Measurements from ENCODE around the gene INA.
A peak's percentile ranks its signal among the peaks of the same experiment; 100 is the strongest.

INA gene

GRCh38 chr10:103280506-103280905, 3.6 kb downstream of the INA start:
- Histone ChIP-seq H3K36me3 (ENCODE audit: insufficient read depth, low read length) (peaks cover 5% of the 10 kb centered on the region), H3K27me3 (ENCODE audit: insufficient read depth, low read length) (no peaks in the 10 kb centered on the region), H3K9me3 (ENCODE audit: low read length) (no peaks in the 10 kb centered on the region), H2AFZ (ENCODE audit: low read depth, low read length) (no peak overlapping the region), H3K4me3 (ENCODE audit: low read length) (peak overlapping the region; percentile 48), H3K4me1 (ENCODE audit: insufficient read depth, low read length) (peaks cover 41% of the 10 kb centered on the region)

DNA sequence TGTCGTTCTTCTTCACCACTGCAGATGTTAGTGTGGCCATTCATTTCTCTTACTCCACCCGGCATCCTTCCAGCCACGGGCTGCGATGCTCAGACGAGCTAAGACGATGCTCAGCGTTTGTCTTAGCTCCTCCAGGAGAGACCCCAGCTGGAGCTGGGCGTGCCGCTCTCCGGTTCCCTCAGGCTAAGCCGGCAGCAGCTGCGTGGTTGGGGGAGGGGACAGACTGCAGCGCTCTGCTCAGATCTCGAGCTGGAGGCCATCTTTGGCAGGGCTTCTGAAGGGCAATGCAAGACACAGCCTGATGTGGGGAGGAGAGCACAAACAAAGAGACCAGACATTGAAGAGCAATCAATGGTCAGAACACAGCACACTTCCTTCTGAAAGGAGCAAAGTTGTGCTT, 4.8 kb downstream of the INA start:
- no peak overlapping the region for H2AFZ ChIP-seq (ENCODE audit: low read depth, low read length)
- H3K9me3 ChIP-seq (ENCODE audit: low read length) = no peaks in the 10 kb centered on the region
- H3K4me3 ChIP-seq (ENCODE audit: low read length) = peak overlapping the region; percentile 28
- H3K27me3 ChIP-seq (ENCODE audit: insufficient read depth, low read length) = no peaks in the 10 kb centered on the region
- H3K4me1 ChIP-seq (ENCODE audit: insufficient read depth, low read length) = peaks cover 34% of the 10 kb centered on the region
- H3K36me3 ChIP-seq (ENCODE audit: insufficient read depth, low read length) = peaks cover 11% of the 10 kb centered on the region

GRCh38 chr10:103282961-103283360, 6.0 kb downstream of the INA start:
- Histone ChIP-seq H3K9me3 (ENCODE audit: low read length) (no peaks in the 10 kb centered on the region), H3K36me3 (ENCODE audit: insufficient read depth, low read length) (peaks cover 19% of the 10 kb centered on the region), H3K27me3 (ENCODE audit: insufficient read depth, low read length) (no peaks in the 10 kb centered on the region), H3K4me1 (ENCODE audit: insufficient read depth, low read length) (peaks cover 30% of the 10 kb centered on the region), H3K4me3 (ENCODE audit: low read length) (no peak overlapping the region), H2AFZ (ENCODE audit: low read depth, low read length) (no peak overlapping the region)

DNA sequence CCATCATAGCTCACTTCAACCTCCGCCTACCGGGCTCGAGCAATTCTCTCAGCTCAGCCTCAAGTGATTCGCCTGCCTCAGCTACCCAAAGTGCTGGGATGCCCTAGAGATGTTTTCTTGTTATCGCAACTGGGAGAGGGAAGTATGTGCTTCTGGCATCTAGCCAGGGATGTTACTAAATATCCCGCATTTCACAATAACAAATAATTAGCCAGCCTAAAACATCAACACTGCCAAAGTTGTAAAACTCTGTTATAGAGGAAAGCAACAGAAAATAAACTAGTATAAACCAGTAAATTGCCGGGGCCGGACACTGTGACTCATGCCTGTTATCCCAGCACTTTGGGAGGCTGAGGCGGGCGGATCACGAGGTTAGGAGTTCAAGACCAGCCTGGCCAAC, 7.2 kb downstream of the INA start:
- Histone ChIP-seq H2AFZ (ENCODE audit: low read depth, low read length) (no peak overlapping the region), H3K4me1 (ENCODE audit: insufficient read depth, low read length) (peaks cover 21% of the 10 kb centered on the region), H3K4me3 (ENCODE audit: low read length) (no peak overlapping the region)

DNA sequence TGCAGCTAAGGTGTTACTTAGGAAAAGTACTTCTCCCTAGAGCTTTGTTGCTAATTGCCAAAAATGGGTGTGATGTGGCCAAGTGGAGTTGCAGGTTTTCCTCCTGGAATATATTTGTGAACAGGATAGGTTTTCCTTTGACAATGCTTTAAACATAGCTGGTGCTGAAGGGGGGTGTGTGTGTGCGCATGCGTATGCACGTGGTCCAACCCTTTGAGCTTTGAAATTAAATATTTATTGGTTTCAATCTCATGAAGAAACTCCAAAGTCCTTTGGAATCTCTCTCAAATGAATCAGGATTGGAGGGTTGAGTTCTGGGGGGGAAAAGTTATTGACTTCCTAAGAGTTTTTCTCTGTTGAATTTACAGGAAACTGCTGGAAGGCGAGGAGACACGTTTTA, 11.1 kb downstream of the INA start:
- H3K4me3 ChIP-seq (ENCODE audit: low read length) = no peak overlapping the region
- H3K4me1 ChIP-seq (ENCODE audit: insufficient read depth, low read length) = no peaks in the 10 kb centered on the region
- H3K9me3 ChIP-seq (ENCODE audit: low read length) = no peaks in the 10 kb centered on the region
- H3K27me3 ChIP-seq (ENCODE audit: insufficient read depth, low read length) = no peaks in the 10 kb centered on the region
- no peak overlapping the region for H2AFZ ChIP-seq (ENCODE audit: low read depth, low read length)
- H3K36me3 ChIP-seq (ENCODE audit: insufficient read depth, low read length) = peaks cover 39% of the 10 kb centered on the region

More for the DNA sequence above, 7.2 kb downstream of the INA start:
- H3K9me3 ChIP-seq (ENCODE audit: low read length) = no peaks in the 10 kb centered on the region
- H3K27me3 ChIP-seq (ENCODE audit: insufficient read depth, low read length) = no peaks in the 10 kb centered on the region
- peaks cover 31% of the 10 kb centered on the region for H3K36me3 ChIP-seq (ENCODE audit: insufficient read depth, low read length)

DNA sequence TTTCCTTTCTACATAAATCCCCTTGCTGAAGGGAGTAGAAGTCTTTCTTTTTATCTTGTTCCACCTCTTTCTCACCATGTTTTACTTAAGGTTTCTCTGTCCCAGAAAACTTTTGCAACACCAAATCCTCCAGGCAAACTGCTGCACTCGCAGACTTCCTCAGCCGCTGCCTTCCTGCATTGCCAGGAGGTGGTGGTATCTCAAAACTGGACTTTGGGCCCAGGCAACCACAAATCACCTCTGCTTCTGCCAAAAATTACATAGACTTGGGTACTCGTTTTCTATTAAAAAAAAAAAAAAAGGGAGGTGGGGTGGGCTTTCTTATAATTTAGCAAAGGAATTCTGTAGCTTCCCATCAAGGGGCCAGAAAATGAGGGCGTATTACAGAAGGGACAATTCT, 14.7 kb downstream of the INA start:
- no peaks in the 10 kb centered on the region for H3K4me1 ChIP-seq (ENCODE audit: insufficient read depth, low read length)
- no peaks in the 10 kb centered on the region for H3K9me3 ChIP-seq (ENCODE audit: low read length)
- no peak overlapping the region for H3K4me3 ChIP-seq (ENCODE audit: low read length)
- H2AFZ ChIP-seq (ENCODE audit: low read depth, low read length) = no peak overlapping the region
- H3K27me3 ChIP-seq (ENCODE audit: insufficient read depth, low read length) = no peaks in the 10 kb centered on the region
- H3K36me3 ChIP-seq (ENCODE audit: insufficient read depth, low read length) = peaks cover 32% of the 10 kb centered on the region

DNA sequence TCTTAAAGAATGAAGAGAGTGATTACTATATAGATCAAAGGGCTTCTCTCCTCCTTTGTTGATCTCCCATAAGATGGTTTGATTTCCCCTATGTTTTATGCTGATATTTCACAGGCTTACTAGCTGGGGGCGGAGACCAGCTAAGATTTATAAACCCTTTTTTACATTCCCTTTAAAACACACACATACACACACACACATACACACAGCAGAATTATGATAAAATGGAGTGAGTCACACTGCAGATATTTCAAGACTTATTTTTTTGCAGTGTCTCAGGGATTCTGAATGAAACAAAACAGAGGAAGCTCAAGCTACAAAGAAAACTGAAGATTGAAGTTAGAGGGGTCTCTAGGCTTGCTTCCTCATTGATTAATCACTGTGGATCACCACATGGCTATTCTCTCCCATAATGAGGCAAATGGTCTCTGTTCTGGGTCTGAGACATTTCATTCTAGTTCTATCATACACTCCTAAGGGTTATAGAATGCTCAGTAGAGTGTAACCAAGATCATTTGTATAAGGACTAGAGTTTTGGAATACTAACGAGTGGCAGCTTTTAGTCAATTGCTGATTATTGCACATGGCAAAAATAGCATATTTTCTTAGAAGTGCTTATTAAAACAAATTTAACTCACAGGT, 18.6 kb downstream of the INA start:
- Histone ChIP-seq H3K9me3 (ENCODE audit: low read length) (no peaks in the 10 kb centered on the region), H3K4me1 (ENCODE audit: insufficient read depth, low read length) (no peaks in the 10 kb centered on the region), H3K4me3 (ENCODE audit: low read length) (no peak overlapping the region), H3K36me3 (ENCODE audit: insufficient read depth, low read length) (no peaks in the 10 kb centered on the region), H3K27me3 (ENCODE audit: insufficient read depth, low read length) (no peaks in the 10 kb centered on the region), H2AFZ (ENCODE audit: low read depth, low read length) (no peak overlapping the region)

- Histone ChIP-seq H3K36me3 (ENCODE audit: insufficient read depth, low read length) (peaks cover 61% of the 10 kb centered on the region), H3K4me1 (ENCODE audit: insufficient read depth, low read length) (no peaks in the 10 kb centered on the region), H3K9me3 (ENCODE audit: low read length) (no peaks in the 10 kb centered on the region), H2AFZ (ENCODE audit: low read depth, low read length) (no peak overlapping the region), H3K27me3 (ENCODE audit: insufficient read depth, low read length) (no peaks in the 10 kb centered on the region), H3K4me3 (ENCODE audit: low read length) (no peak overlapping the region)
These were observed 30.7 kb downstream of the INA start for GRCh38 chr10:103307594-103307993.

GRCh38 chr10:103310197-103310596, 33.3 kb downstream of the INA start:
- H3K4me3 ChIP-seq (ENCODE audit: low read length) = no peak overlapping the region
- H3K27me3 ChIP-seq (ENCODE audit: insufficient read depth, low read length) = no peaks in the 10 kb centered on the region
- H3K9me3 ChIP-seq (ENCODE audit: low read length) = no peaks in the 10 kb centered on the region
- peaks cover 71% of the 10 kb centered on the region for H3K36me3 ChIP-seq (ENCODE audit: insufficient read depth, low read length)
- no peaks in the 10 kb centered on the region for H3K4me1 ChIP-seq (ENCODE audit: insufficient read depth, low read length)
- no peak overlapping the region for H2AFZ ChIP-seq (ENCODE audit: low read depth, low read length)

GRCh38 chr10:103316087-103316486, 39.1 kb downstream of the INA start:
- H3K36me3 ChIP-seq (ENCODE audit: insufficient read depth, low read length) = peaks cover 72% of the 10 kb centered on the region
- H3K9me3 ChIP-seq (ENCODE audit: low read length) = no peaks in the 10 kb centered on the region
- no peaks in the 10 kb centered on the region for H3K27me3 ChIP-seq (ENCODE audit: insufficient read depth, low read length)
- H2AFZ ChIP-seq (ENCODE audit: low read depth, low read length) = no peak overlapping the region
- H3K4me1 ChIP-seq (ENCODE audit: insufficient read depth, low read length) = no peaks in the 10 kb centered on the region
- H3K4me3 ChIP-seq (ENCODE audit: low read length) = no peak overlapping the region

DNA sequence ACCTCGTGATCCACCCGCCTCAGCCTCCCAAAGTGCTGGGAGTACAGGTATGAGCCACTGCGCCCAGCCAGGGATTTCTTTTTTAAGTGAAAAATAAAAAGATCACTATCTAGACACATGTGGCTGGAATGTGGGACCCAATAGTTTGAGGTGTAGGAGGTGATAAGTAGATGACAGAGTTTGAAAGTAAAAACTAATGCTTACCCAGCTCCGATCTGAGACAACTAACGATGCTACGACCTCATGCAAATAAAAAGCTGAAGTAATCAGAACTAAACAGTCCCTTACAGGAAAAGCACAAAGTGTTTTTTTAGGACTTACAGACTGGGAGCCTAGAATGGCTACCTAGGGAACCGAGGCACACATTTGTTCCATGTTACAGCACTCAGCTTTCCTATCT, 51.0 kb downstream of the INA start:
- H2AFZ ChIP-seq (ENCODE audit: low read depth, low read length) = no peak overlapping the region
- no peaks in the 10 kb centered on the region for H3K4me1 ChIP-seq (ENCODE audit: insufficient read depth, low read length)
- H3K4me3 ChIP-seq (ENCODE audit: low read length) = no peak overlapping the region
- no peaks in the 10 kb centered on the region for H3K9me3 ChIP-seq (ENCODE audit: low read length)
- H3K36me3 ChIP-seq (ENCODE audit: insufficient read depth, low read length) = peaks cover 50% of the 10 kb centered on the region
- no peaks in the 10 kb centered on the region for H3K27me3 ChIP-seq (ENCODE audit: insufficient read depth, low read length)

GRCh38 chr10:103333934-103334520, 57.1 kb downstream of the INA start:
- no peaks in the 10 kb centered on the region for H3K9me3 ChIP-seq (ENCODE audit: low read length)
- no peak overlapping the region for H2AFZ ChIP-seq (ENCODE audit: low read depth, low read length)
- peaks cover 52% of the 10 kb centered on the region for H3K36me3 ChIP-seq (ENCODE audit: insufficient read depth, low read length)
- no peaks in the 10 kb centered on the region for H3K27me3 ChIP-seq (ENCODE audit: insufficient read depth, low read length)
- H3K4me1 ChIP-seq (ENCODE audit: insufficient read depth, low read length) = no peaks in the 10 kb centered on the region
- H3K4me3 ChIP-seq (ENCODE audit: low read length) = no peak overlapping the region

DNA sequence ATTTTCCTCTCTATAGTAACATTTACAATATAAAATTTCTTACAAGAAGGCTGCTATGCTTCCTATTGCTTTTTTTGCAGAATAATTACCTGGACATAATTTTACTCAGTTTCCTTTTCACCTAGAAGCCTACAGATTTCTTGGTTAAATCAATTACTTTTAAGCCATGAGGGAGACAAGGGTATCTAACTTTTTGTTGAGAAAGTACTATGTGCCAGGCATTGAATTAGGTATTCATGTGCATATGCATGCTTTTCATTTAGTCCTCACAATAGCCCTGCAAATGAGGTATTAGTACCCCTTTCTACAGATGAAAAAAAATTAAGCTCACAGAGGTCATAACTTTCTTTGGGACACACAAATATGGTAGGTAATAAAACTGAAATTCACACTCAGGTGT, 57.6 kb downstream of the INA start:
- Histone ChIP-seq H3K9me3 (ENCODE audit: low read length) (no peaks in the 10 kb centered on the region), H3K27me3 (ENCODE audit: insufficient read depth, low read length) (no peaks in the 10 kb centered on the region), H3K4me1 (ENCODE audit: insufficient read depth, low read length) (no peaks in the 10 kb centered on the region), H3K36me3 (ENCODE audit: insufficient read depth, low read length) (peaks cover 54% of the 10 kb centered on the region), H3K4me3 (ENCODE audit: low read length) (no peak overlapping the region), H2AFZ (ENCODE audit: low read depth, low read length) (no peak overlapping the region)

GRCh38 chr10:103336370-103336769, 59.4 kb downstream of the INA start:
- Histone ChIP-seq H3K9me3 (ENCODE audit: low read length) (no peaks in the 10 kb centered on the region), H2AFZ (ENCODE audit: low read depth, low read length) (no peak overlapping the region), H3K27me3 (ENCODE audit: insufficient read depth, low read length) (no peaks in the 10 kb centered on the region), H3K4me3 (ENCODE audit: low read length) (no peak overlapping the region), H3K4me1 (ENCODE audit: insufficient read depth, low read length) (no peaks in the 10 kb centered on the region), H3K36me3 (ENCODE audit: insufficient read depth, low read length) (peaks cover 44% of the 10 kb centered on the region)

All from neuron (in vitro differentiated cells).